Left lung (tissue), 10 donors: ENCODE data around the gene PTGDS. TPM values are rescaled to one million over a fixed set of nuclear protein-coding genes. Genes with fewer than 3 reads are reported as not detected.

ENCODE experiments used
- ATAC-seq: fragments of 200-7000 bp; cut with Tn5 transposase; one replicate; pipeline ENCODE4 v1.9.1; 2020; ENCODE audit warnings: moderate library complexity
- DNase-seq, 4 donors: peaks; one replicate each; pipeline ENCODE4 v3.0.0-alpha.2; 2013 to 2020
- H3K27ac ChIP-seq, 2 donors: fragments of 200-600 bp; sonication (generic) in 1 of 2; one replicate each; pipeline versions ENCODE4 v1.5.0 to v1.8.0; 2020 to 2021
- H3K27me3 ChIP-seq, 2 donors: fragments of 200-600 bp; sonication (generic) in 1 of 2; one replicate each; pipeline versions ENCODE4 v1.5.0 to v1.8.0; 2020 to 2021
- H3K36me3 ChIP-seq, 2 donors: fragments of 200-600 bp; sonication (generic) in 1 of 2; one replicate each; pipeline versions ENCODE4 v1.5.0 to v1.8.0; 2020 to 2021
- H3K4me1 ChIP-seq, 2 donors: fragments of 200-600 bp; one replicate each; pipeline ENCODE4 v1.8.0; 2021
- H3K4me3 ChIP-seq, 2 donors: fragments of 200-600 bp; sonication (generic) in 1 of 2; one replicate each; pipeline versions ENCODE4 v1.5.0 to v1.8.0; 2020 to 2021; ENCODE audit warnings: mild to moderate bottlenecking in 1 of 2
- H3K9me3 ChIP-seq, 2 donors: fragments of 200-600 bp; sonication (generic) in 1 of 2; one replicate each; pipeline versions ENCODE4 v1.5.0 to v1.8.0; 2020 to 2021
- intact Hi-C, 2 donors: fragments of 100-400 bp; cut with DNase I; formaldehyde crosslinking; loops; one replicate each; pipeline versions ENCODE4 v1.11.2 to v1.14.2; 2022
- polyA plus RNA-seq, 6 donors: library from polyadenylated mRNA; unstranded; fragments of 120-200 nt; gene quantifications; one replicate each; pipeline ENCODE4 v1.2.1, GENCODE V29; 2013; ENCODE audit not compliant: insufficient read length in 6 of 6
- total RNA-seq, 2 donors: library from RNA; stranded (reverse); fragmentation: NEBNext Ultra II Directional; extraction: Animal tissue kit (Norgen Biotek cat#: 25700); gene quantifications; one replicate each; pipeline ENCODE4 v1.2.1, GENCODE V29; 2021
- TF ChIP-seq, protein P1 (sequence below), 2 donors: fragments of 200-600 bp; sonication (generic) in 1 of 2; IDR thresholded peaks; one replicate each; pipeline versions ENCODE4 v1.5.0 to v1.8.0; 2021; ENCODE audit warnings: antibody characterized with exemption in 2 of 2
- donor health status: DM: no; HTN: yes; CAD: no.
- donor health status: DM: no; HTN: no; CAD: no.

The PTGDS gene
- total and polyA plus RNA-seq, 8 donors: 23.7 to 137 (median 37.7) TPM

DNA sequence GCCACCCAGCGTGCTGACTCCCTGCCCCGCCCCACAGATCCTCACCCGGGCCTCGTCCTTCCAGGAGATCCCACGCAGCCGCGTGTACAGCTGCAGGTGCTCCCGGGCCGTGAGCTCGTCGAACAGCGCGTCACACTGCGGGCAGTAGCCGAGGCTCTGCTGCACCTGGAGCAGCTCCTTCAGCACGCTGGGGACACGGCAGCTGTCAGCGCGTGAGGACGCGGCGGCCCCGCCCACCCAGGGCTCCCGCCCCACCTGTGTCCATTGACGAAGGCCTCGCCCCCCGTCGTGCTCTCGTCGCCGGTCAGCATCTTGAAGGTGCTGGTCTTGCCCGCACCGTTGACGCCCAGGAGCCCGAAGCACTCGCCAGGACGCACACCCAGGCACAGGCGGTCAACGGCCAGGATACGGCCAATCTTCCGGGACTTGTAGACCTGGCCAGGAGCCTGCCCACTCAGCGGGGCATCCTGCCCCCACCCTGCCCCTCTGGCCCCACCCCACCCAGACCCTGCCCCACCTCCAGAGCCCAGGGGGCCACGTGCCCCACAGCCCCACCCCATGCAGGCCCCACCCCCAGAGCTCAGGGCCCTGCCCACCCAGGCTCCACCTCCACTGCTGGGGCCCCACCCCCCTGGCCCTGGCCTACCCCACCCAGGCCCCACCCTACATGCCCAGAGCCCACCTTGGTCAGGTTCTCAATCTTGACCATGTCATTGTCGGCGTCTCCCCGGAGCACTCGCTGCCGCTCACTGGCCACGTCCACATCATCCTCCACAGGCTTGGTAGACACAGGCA is 32.8 kb downstream of the PTGDS start:
- ATAC-seq: no peak

DNA sequence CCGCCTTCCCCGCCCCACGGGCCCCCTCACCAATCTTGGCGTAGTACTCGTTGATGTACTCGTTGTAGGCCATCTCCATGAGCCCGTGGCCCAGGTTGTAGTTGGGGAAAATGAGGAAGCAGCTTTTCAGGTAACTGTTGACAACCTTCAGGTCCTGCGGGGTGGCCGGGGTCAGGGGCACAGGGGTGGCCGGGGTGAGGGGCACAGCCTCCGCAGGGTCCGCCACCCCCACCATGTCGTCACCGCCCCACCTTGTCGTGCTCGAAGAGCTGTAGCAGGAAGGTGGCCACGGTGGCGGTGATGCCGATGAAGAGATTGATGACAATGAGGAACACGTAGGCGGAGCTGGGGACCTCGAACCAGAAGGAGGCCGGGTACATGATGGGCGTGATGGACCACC is 33.9 kb downstream of the PTGDS start:
- no peaks in the 10 kb centered on the region for H3K27me3 ChIP-seq
- no peaks in the 10 kb centered on the region for H3K9me3 ChIP-seq
- H3K27ac ChIP-seq: no peak overlapping the region
- H3K36me3 ChIP-seq: peaks cover 0 to 71% of the 10 kb centered on the region in 2 donors
- no peak for DNase-seq
- no peaks in the 10 kb centered on the region for H3K4me1 ChIP-seq
- H3K4me3 ChIP-seq: no peak overlapping the region
- intact Hi-C loops: no loop called here
- no peak for ATAC-seq
- TF ChIP-seq, protein P1, sequence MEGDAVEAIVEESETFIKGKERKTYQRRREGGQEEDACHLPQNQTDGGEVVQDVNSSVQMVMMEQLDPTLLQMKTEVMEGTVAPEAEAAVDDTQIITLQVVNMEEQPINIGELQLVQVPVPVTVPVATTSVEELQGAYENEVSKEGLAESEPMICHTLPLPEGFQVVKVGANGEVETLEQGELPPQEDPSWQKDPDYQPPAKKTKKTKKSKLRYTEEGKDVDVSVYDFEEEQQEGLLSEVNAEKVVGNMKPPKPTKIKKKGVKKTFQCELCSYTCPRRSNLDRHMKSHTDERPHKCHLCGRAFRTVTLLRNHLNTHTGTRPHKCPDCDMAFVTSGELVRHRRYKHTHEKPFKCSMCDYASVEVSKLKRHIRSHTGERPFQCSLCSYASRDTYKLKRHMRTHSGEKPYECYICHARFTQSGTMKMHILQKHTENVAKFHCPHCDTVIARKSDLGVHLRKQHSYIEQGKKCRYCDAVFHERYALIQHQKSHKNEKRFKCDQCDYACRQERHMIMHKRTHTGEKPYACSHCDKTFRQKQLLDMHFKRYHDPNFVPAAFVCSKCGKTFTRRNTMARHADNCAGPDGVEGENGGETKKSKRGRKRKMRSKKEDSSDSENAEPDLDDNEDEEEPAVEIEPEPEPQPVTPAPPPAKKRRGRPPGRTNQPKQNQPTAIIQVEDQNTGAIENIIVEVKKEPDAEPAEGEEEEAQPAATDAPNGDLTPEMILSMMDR (IDR thresholded peaks at IDR 0.05): no peak

More for the DNA sequence above, 32.8 kb downstream of the PTGDS start:
- Histone ChIP-seq H3K27me3 (no peaks in the 10 kb centered on the region), H3K27ac (no peak overlapping the region), H3K9me3 (peaks cover 0 to 3% of the 10 kb centered on the region in 2 donors), H3K4me3 (no peak overlapping the region), H3K36me3 (peaks cover 0 to 61% of the 10 kb centered on the region in 2 donors), H3K4me1 (no peaks in the 10 kb centered on the region)
- intact Hi-C loops: no loop called here
- no peak for DNase-seq
- TF ChIP-seq, protein P1 (IDR thresholded peaks at IDR 0.05): no peak

GRCh38 chr9:137011907-137012675 is 34.8 kb downstream of the PTGDS start:
- DNase-seq (no peak), ATAC-seq (no peak)
- H3K9me3 ChIP-seq: no peaks in the 10 kb centered on the region
- H3K4me1 ChIP-seq: no peaks in the 10 kb centered on the region
- TF ChIP-seq, protein P1 (IDR thresholded peaks at IDR 0.05): no peak
- H3K27me3 ChIP-seq: no peaks in the 10 kb centered on the region
- no peak overlapping the region for H3K27ac ChIP-seq
- intact Hi-C loops: no loop called here
- peaks cover 0 to 80% of the 10 kb centered on the region in 2 donors for H3K36me3 ChIP-seq
- H3K4me3 ChIP-seq: no peak overlapping the region

DNA sequence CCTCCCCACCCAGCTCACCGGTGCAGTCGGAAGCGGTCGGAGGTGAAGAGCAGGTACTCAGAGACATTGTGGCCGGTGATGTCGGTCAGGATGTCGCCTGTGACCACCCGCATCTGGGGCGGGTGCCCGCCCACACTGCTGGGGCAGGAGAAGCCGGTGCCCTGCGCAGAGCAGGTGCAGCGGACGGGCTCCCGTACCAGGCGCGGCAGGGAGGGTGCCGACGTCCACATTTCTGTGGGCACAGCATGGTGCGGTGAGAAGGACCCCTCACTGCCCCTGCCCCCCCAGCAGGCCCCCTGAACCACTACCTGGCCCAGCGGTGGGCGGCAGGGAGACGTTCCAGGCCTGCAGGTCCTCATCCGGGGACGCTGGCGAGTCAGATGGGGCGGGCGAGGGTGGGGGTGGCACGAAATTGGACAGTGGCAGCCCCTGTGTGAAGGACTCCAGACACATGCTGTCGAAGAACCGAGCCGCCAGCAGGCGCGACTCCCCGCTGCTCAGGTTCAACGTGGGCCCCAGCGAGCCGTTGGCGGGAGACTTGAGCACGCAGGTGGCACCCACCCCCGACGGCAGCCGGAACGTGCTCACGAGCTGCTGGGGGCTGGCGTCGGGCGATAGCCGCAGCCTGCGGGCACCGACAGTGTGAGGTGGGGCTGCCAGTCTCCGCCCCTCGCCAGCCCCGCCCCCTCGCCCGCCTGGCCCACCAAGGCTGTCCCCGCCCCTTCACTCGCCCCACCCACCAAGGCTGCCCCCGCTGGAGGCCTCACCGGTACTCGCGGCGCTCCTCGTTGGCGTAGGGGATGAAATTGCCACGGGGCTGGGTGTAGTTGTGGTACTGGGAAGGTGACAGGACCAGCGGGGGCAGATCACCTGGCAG is 35.6 kb downstream of the PTGDS start:
- peaks cover 0 to 88% of the 10 kb centered on the region in 2 donors for H3K36me3 ChIP-seq
- H3K27me3 ChIP-seq: no peaks in the 10 kb centered on the region
- no peak overlapping the region for H3K4me3 ChIP-seq
- TF ChIP-seq, protein P1 (IDR thresholded peaks at IDR 0.05): no peak
- ATAC-seq (no peak), DNase-seq (no peak)
- H3K27ac ChIP-seq: no peak overlapping the region
- intact Hi-C loops: no loop called here
- no peaks in the 10 kb centered on the region for H3K4me1 ChIP-seq
- H3K9me3 ChIP-seq: no peaks in the 10 kb centered on the region
